Hepatocyte (in vitro differentiated cells): ENCODE measurements around the gene CCDC152.

ENCODE experiments used
- CTCF ChIP-seq: fragments of 200-600 bp; sonication (generic); IDR thresholded peaks from 2 replicates; pipeline ENCODE4 v1.5.1; 2016; ENCODE audit warnings: antibody characterized with exemption, mild to moderate bottlenecking; ENCODE audit not compliant: poor library complexity
- EZH2 ChIP-seq: fragments of 200-600 bp; sonication (generic); IDR thresholded peaks from 2 replicates; pipeline ENCODE4 v1.6.1; 2016; ENCODE audit warnings: antibody characterized with exemption, mild to moderate bottlenecking, borderline replicate concordance
- EZH2phosphoT487 ChIP-seq: fragments of 200-600 bp; sonication (generic); IDR thresholded peaks from one replicate; pipeline ENCODE4 v1.6.1; 2018; ENCODE audit warnings: antibody characterized with exemption, mild to moderate bottlenecking, low read depth, moderate library complexity; ENCODE audit not compliant: unreplicated experiment, severe bottlenecking

- TF ChIP-seq CTCF (no peak), EZH2 (no peak), EZH2phosphoT487 (no peak)
Observed at GRCh38 chr5:42798284-42799240, 41.9 kb downstream of the CCDC152 start.
